H1 (cell line): Measurements from ENCODE around the gene SLC11A1. TPM values are rescaled to one million over a fixed set of nuclear protein-coding genes. Genes with fewer than 3 reads are reported as not detected.

Source experiments
- CTCF ChIA-PET: fragments of 300-600 bp; sonication (Branson Sonifier 250); formaldehyde crosslinking; loops from one replicate; lab custom pipeline; 2021; ENCODE audit not compliant: partially characterized antibody; lab: Charles Lee
- POLR2A ChIA-PET: fragments of 300-600 bp; sonication (Branson Sonifier 250); formaldehyde crosslinking; loops from one replicate; lab custom pipeline; 2021; ENCODE audit warnings: inconsistent platforms; ENCODE audit not compliant: partially characterized antibody; lab: Charles Lee
- DNase-seq, 2 experiments: peaks; one replicate each; pipeline versions ENCODE4 v3.0.0 to v3.0.0-alpha.2; 2010 to 2022; ENCODE audit warnings: low spot score in 2 of 2, low read depth in 1 of 2, mixed read lengths in 1 of 2
- FAIRE-seq: peaks from 2 replicates; lab custom pipeline; 2011; peaks lifted over from hg19 to GRCh38; lab: Jason Lieb, UNC
- H2AFZ ChIP-seq: 2 replicates; pipeline ENCODE4 v1.8.1; 2012; ENCODE audit warnings: low read length, inconsistent platforms
- H2AK5ac ChIP-seq: 2 replicates; pipeline ENCODE4 v1.6.1; 2013; ENCODE audit warnings: low read depth, low read length
- H2BK120ac ChIP-seq: replicated peaks from 2 replicates; pipeline ENCODE3; 2013; ENCODE audit warnings: low read depth, low read length, inconsistent platforms
- H2BK12ac ChIP-seq: 2 replicates; pipeline ENCODE4 v1.6.1; 2013; ENCODE audit warnings: low read depth, low read length
- H2BK15ac ChIP-seq: 2 replicates; pipeline ENCODE4 v1.6.1; 2013; ENCODE audit warnings: low read length
- H2BK20ac ChIP-seq: 2 replicates; pipeline ENCODE4 v1.6.1; 2013; ENCODE audit warnings: low read length
- H2BK5ac ChIP-seq: 2 replicates; pipeline ENCODE4 v1.6.1; 2013; ENCODE audit warnings: low read depth, low read length
- H3K14ac ChIP-seq: 2 replicates; pipeline ENCODE4 v1.6.1; 2013; ENCODE audit warnings: inconsistent platforms; ENCODE audit not compliant: insufficient read length
- H3K18ac ChIP-seq: 2 replicates; pipeline ENCODE4 v1.6.1; 2013; ENCODE audit warnings: low read length; ENCODE audit errors: extremely low read depth
- H3K23ac ChIP-seq: 2 replicates; pipeline ENCODE4 v1.6.1; 2013; ENCODE audit warnings: inconsistent platforms; ENCODE audit not compliant: insufficient read length
- H3K23me2 ChIP-seq: 2 replicates; pipeline ENCODE4 v1.6.1; 2013; ENCODE audit warnings: low read depth, low read length
- H3K27ac ChIP-seq: 2 replicates; pipeline ENCODE4 v1.6.1; 2011; ENCODE audit warnings: low read depth, low read length, inconsistent platforms
- H3K27me3 ChIP-seq, 4 experiments: replicated peaks in 1 of 4; 1 replicate in 1 of 4; 2 replicates in 3 of 4; pipeline versions ENCODE4 v1.6.1 to v1.8.1; 2011 to 2013; ENCODE audit warnings: low read length in 3 of 4, mild to moderate bottlenecking in 3 of 4, inconsistent platforms in 2 of 4, mixed read lengths in 2 of 4, moderate library complexity in 1 of 4; ENCODE audit not compliant: control insufficient read depth in 3 of 4, insufficient read depth in 3 of 4; ENCODE audit errors: extremely low read depth in 1 of 4
- H3K36me3 ChIP-seq, 4 experiments: 2 replicates each; pipeline versions ENCODE4 v1.6.1 to v1.8.1; 2011 to 2013; ENCODE audit warnings: mild to moderate bottlenecking in 4 of 4, low read length in 3 of 4, moderate library complexity in 2 of 4, control low read depth in 1 of 4, inconsistent platforms in 1 of 4; ENCODE audit not compliant: insufficient read depth in 4 of 4, control insufficient read depth in 2 of 4
- H3K4ac ChIP-seq: replicated peaks from 2 replicates; pipeline ENCODE3; 2013; ENCODE audit warnings: low read length, low read depth, mixed read lengths, inconsistent platforms; ENCODE audit not compliant: insufficient read length
- H3K4me1 ChIP-seq, 4 experiments: replicated peaks in 1 of 4; 1 replicate in 1 of 4; 2 replicates in 3 of 4; pipeline versions ENCODE4 v1.6.1 to v1.8.1; 2011 to 2013; ENCODE audit warnings: low read length in 3 of 4, inconsistent platforms in 2 of 4, mixed read lengths in 1 of 4; ENCODE audit not compliant: insufficient read depth in 4 of 4, control insufficient read depth in 3 of 4
- H3K4me2 ChIP-seq, 2 experiments: 2 replicates each; pipeline versions ENCODE4 v1.6.1 to v1.8.1; 2011 to 2013; ENCODE audit warnings: low read depth in 2 of 2, low read length in 2 of 2, control low read depth in 1 of 2, inconsistent platforms in 1 of 2, mild to moderate bottlenecking in 1 of 2; ENCODE audit not compliant: insufficient read depth in 1 of 2
- H3K4me3 ChIP-seq, 4 experiments: fragments of 200-600, 300-600 bp in 1 of 4; sonication (generic), shearing (Covaris generic), sonication (Bioruptor Twin) in 1 of 4; 2 replicates each; pipeline versions ENCODE4 v1.5.1 to v1.8.1; 2011 to 2016; ENCODE audit warnings: low read length in 4 of 4, low read depth in 3 of 4, control low read depth in 2 of 4, inconsistent platforms in 2 of 4, mild to moderate bottlenecking in 2 of 4, mixed read lengths in 1 of 4, moderate library complexity in 1 of 4; ENCODE audit not compliant: insufficient read depth in 2 of 4; ENCODE audit errors: extremely low read depth in 1 of 4
- H3K56ac ChIP-seq: replicated peaks from 2 replicates; pipeline ENCODE3; 2013; ENCODE audit warnings: low read depth, mild to moderate bottlenecking, mixed read lengths, low read length, inconsistent platforms; ENCODE audit not compliant: insufficient read length
- H3K79me1 ChIP-seq: 2 replicates; pipeline ENCODE4 v1.6.1; 2013; ENCODE audit warnings: low read depth, low read length, control low read depth
- H3K79me2 ChIP-seq, 2 experiments: 2 replicates each; pipeline versions ENCODE4 v1.6.1 to v1.8.1; 2012 to 2013; ENCODE audit warnings: low read length in 2 of 2, mild to moderate bottlenecking in 2 of 2, inconsistent platforms in 1 of 2; ENCODE audit not compliant: insufficient read depth in 2 of 2, control insufficient read depth in 1 of 2
- H3K9ac ChIP-seq, 4 experiments: replicated peaks in 1 of 4; 1 replicate in 1 of 4; 2 replicates in 3 of 4; pipeline versions ENCODE4 v1.6.1 to v1.8.1; 2011 to 2013; ENCODE audit warnings: low read depth in 3 of 4, low read length in 3 of 4, control low read depth in 2 of 4, mild to moderate bottlenecking in 2 of 4, moderate library complexity in 2 of 4, inconsistent platforms in 1 of 4; ENCODE audit errors: extremely low read depth in 1 of 4
- H3K9me3 ChIP-seq, 2 experiments: 2 replicates each; pipeline versions ENCODE4 v1.6.1 to v1.8.1; 2012 to 2013; ENCODE audit warnings: mild to moderate bottlenecking in 2 of 2, moderate library complexity in 2 of 2, control low read depth in 1 of 2, inconsistent platforms in 1 of 2, low read depth in 1 of 2, low read length in 1 of 2, mixed read lengths in 1 of 2; ENCODE audit not compliant: insufficient read depth in 2 of 2
- H4K20me1 ChIP-seq, 2 experiments: replicated peaks in 1 of 2; 2 replicates each; pipeline versions ENCODE3 to v1.8.1; 2011 to 2013; ENCODE audit warnings: inconsistent platforms in 2 of 2, low read length in 2 of 2, mild to moderate bottlenecking in 1 of 2; ENCODE audit not compliant: insufficient read depth in 2 of 2, control insufficient read depth in 1 of 2
- H4K5ac ChIP-seq: 2 replicates; pipeline ENCODE4 v1.6.1; 2013; ENCODE audit warnings: low read length, low read depth, mixed read lengths, inconsistent platforms; ENCODE audit not compliant: insufficient read length
- H4K8ac ChIP-seq: 2 replicates; pipeline ENCODE4 v1.8.0; 2013; ENCODE audit warnings: mild to moderate bottlenecking, moderate library complexity, low read length, inconsistent platforms; ENCODE audit not compliant: insufficient read depth; ENCODE audit errors: extremely low read depth
- H4K91ac ChIP-seq: replicated peaks from 2 replicates; pipeline ENCODE3; 2013; ENCODE audit warnings: low read length, mixed read lengths, inconsistent platforms; ENCODE audit not compliant: insufficient read length
- CTBP2 ChIP-seq: IDR thresholded peaks from 2 replicates; pipeline ENCODE4 v1.7.0; 2011; ENCODE audit warnings: borderline replicate concordance, mild to moderate bottlenecking, moderate library complexity, mixed read lengths, low read length; ENCODE audit not compliant: insufficient read depth, insufficient read length
- NRF1 ChIP-seq: IDR thresholded peaks from 2 replicates; pipeline ENCODE4 v1.6.1; 2011; ENCODE audit warnings: mild to moderate bottlenecking, low read depth, low read length, improper control_type of control experiment
- POLR2AphosphoS5 ChIP-seq: IDR thresholded peaks from 2 replicates; pipeline ENCODE4 v1.6.1; 2011; ENCODE audit warnings: low read depth, low read length
- RBBP5 ChIP-seq: IDR thresholded peaks from 2 replicates; pipeline ENCODE4 v1.7.1; 2012; ENCODE audit warnings: low read depth, mild to moderate bottlenecking, inconsistent platforms, low read length, moderate library complexity, borderline replicate concordance
- SIX5 ChIP-seq: IDR thresholded peaks from 2 replicates; pipeline ENCODE4 v1.6.1; 2011; ENCODE audit warnings: mild to moderate bottlenecking, low read depth, low read length
- SP1 ChIP-seq: IDR thresholded peaks from 2 replicates; pipeline ENCODE4 v1.6.1; 2011; ENCODE audit warnings: low read depth, low read length
- TEAD4 ChIP-seq: IDR thresholded peaks from 2 replicates; pipeline ENCODE4 v1.6.1; 2012; ENCODE audit warnings: low read depth, low read length, inconsistent platforms, mixed read lengths
- WGBS, 2 experiments: shearing (Covaris generic) in 1 of 2; methylation state at CpG; one replicate each; pipeline versions ENCODE4 v1.1.6 to v1.1.7; 2013 to 2015; ENCODE audit warnings: low lambda C conversion rate in 2 of 2, mixed read lengths in 2 of 2, inconsistent platforms in 1 of 2, low coverage in 1 of 2, missing lambda C conversion rate in 1 of 2; ENCODE audit not compliant: insufficient replicate concordance in 2 of 2, insufficient coverage in 1 of 2, insufficient read length in 1 of 2; ENCODE audit errors: extremely low coverage in 1 of 2, missing lambda C conversion rate in 1 of 2; 5-methylcytosine and 5-hydroxymethylcytosine counted together
- polyA plus RNA-seq, 7 experiments: library from polyadenylated mRNA; depleted of rRNA in 3 of 7; stranded (reverse) in 5 of 7; unstranded in 2 of 7; fragments of >200 nt in 5 of 7; fragments of 200-250 nt in 2 of 7; gene quantifications; 1 replicate in 5 of 7; 2 replicates in 1 of 7; 4 replicates in 1 of 7; pipeline versions ENCODE4 v1.2.1 to v1.2.3, GENCODE V29; 2011 to 2013; ENCODE audit warnings: missing spikeins in 2 of 7, mixed read lengths in 2 of 7
- total RNA-seq: library from RNA; stranded (reverse); fragmentation: NEBNext Ultra II Directional; extraction: Animal tissue kit (Norgen Biotek cat#: 25700); gene quantifications from 2 replicates; pipeline ENCODE4 v1.2.1, GENCODE V29; 2021
- TF ChIP-seq, protein P1 (sequence below): IDR thresholded peaks from 2 replicates; pipeline ENCODE4 v1.6.1; 2012; ENCODE audit warnings: low read length, inconsistent platforms
- TF ChIP-seq, protein P2 (sequence below), 3 experiments: IDR thresholded peaks; 1 replicate in 2 of 3; 2 replicates in 1 of 3; pipeline versions ENCODE4 v1.5.1 to v1.6.1; 2011; ENCODE audit warnings: low read length in 3 of 3, mild to moderate bottlenecking in 3 of 3, inconsistent platforms in 2 of 3, low read depth in 1 of 3, moderate library complexity in 1 of 3; ENCODE audit not compliant: insufficient read depth in 1 of 3; ENCODE audit errors: control extremely low read depth in 1 of 3

The SLC11A1 gene
- total and polyA plus RNA-seq, 2 of the 8 experiments (the other 6 are each of a cell fraction or from before 2014, with no cell fraction given) = 0.20 to 0.43 TPM

DNA sequence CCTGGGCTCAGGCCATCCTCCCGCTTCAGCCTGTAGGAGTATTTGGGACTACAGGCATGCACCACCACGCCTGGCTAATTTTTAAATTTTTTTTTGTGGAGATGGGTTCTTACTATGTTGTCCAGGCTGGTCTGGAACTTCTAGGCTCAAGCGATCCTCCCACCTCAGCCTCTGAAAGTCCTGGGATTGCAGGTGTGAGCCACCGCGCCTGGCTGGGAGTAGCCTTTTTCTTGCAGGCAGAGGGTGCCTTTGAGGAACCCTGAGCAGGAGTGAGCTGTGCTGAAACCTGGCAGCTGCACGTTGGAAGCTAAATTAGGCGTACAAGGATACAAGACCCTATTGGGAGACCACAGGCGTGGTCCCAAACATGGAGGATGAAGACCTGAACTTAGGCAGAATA, 25.6 kb downstream of the SLC11A1 start:
- Histone ChIP-seq H2BK20ac (0 out of 2 replicates have a peak overlapping the region, but pooled peaks have one; percentile 43), H3K56ac (no peak overlapping the region), H4K91ac (peak overlapping the region; percentile 34), H3K27me3 (no peaks in the 10 kb centered on the region), H4K5ac (no peak overlapping the region), H3K4me2 (peak overlapping the region in 1 of 2 experiments; percentile 88; a peak in 1 of 4 replicates), H3K14ac (no peak overlapping the region), H3K79me1 (no peaks in the 10 kb centered on the region), H2BK12ac (peak overlapping the region; percentile 91; the same call in 1 of the 2 replicates), H3K4me3 (no peak overlapping the region), H3K79me2 (no peaks in the 10 kb centered on the region), H2AK5ac (no peak overlapping the region), H4K20me1 (no peaks in the 10 kb centered on the region), H3K27ac (no peak overlapping the region), H4K8ac (peak overlapping the region; percentile 68; the same call in 1 of the 2 replicates), H3K23me2 (peaks cover 3% of the 10 kb centered on the region), H3K9ac (no peak overlapping the region), H3K36me3 (peaks cover 0 to 11% (median 4%) of the 10 kb centered on the region in 4 experiments; a peak in 2 of 8 replicates), H2BK5ac (no peak overlapping the region), H3K18ac (peak overlapping the region; percentile 78), H3K23ac (no peak overlapping the region), H3K9me3 (no peaks in the 10 kb centered on the region), H2BK120ac (no peak overlapping the region), H3K4ac (no peak overlapping the region), H2BK15ac (no peak overlapping the region), H2AFZ (no peak overlapping the region), H3K4me1 (peaks cover 12 to 25% (median 19%) of the 10 kb centered on the region in 4 experiments)
- POLR2A ChIA-PET = interaction anchor here (0.6 kb wide), 1 partner anchor 1124 kb away, joined by 3 read pairs; no protein-coding TSS in a partner anchor
- CTCF ChIA-PET = interaction anchor here (0.6 to 2.2 kb wide), 5 partner anchors 11 to 75 kb away, joined by 3 to 12 read pairs (median 3); no protein-coding TSS in a partner anchor
- DNase-seq (no peak), FAIRE-seq (no peak)
- 88% methylated on average over 8 of the region's 8 CpGs; no CpG with 5 or more reads in 1 of the 2 experiments for WGBS, 2 experiments
- TF ChIP-seq, protein P1, sequence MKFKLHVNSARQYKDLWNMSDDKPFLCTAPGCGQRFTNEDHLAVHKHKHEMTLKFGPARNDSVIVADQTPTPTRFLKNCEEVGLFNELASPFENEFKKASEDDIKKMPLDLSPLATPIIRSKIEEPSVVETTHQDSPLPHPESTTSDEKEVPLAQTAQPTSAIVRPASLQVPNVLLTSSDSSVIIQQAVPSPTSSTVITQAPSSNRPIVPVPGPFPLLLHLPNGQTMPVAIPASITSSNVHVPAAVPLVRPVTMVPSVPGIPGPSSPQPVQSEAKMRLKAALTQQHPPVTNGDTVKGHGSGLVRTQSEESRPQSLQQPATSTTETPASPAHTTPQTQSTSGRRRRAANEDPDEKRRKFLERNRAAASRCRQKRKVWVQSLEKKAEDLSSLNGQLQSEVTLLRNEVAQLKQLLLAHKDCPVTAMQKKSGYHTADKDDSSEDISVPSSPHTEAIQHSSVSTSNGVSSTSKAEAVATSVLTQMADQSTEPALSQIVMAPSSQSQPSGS = no peak
- TF ChIP-seq NRF1 (no peak), SP1 (no peak), TEAD4 (no peak), CTBP2 (no peak), POLR2AphosphoS5 (no peak), SIX5 (no peak), RBBP5 (no peak)
- TF ChIP-seq, protein P2, sequence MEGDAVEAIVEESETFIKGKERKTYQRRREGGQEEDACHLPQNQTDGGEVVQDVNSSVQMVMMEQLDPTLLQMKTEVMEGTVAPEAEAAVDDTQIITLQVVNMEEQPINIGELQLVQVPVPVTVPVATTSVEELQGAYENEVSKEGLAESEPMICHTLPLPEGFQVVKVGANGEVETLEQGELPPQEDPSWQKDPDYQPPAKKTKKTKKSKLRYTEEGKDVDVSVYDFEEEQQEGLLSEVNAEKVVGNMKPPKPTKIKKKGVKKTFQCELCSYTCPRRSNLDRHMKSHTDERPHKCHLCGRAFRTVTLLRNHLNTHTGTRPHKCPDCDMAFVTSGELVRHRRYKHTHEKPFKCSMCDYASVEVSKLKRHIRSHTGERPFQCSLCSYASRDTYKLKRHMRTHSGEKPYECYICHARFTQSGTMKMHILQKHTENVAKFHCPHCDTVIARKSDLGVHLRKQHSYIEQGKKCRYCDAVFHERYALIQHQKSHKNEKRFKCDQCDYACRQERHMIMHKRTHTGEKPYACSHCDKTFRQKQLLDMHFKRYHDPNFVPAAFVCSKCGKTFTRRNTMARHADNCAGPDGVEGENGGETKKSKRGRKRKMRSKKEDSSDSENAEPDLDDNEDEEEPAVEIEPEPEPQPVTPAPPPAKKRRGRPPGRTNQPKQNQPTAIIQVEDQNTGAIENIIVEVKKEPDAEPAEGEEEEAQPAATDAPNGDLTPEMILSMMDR (IDR thresholded peaks at IDR 0.05; ENCODE audit: control extremely low read depth in 1 of 3, insufficient read depth in 1 of 3, low read depth in 1 of 3, low read length in 3 of 3) = no peak
